WTC11 (cell line): ENCODE measurements around the gene NOL7. TPM values are rescaled to one million over a fixed set of nuclear protein-coding genes. Genes with fewer than 3 reads are reported as not detected.

Experiments
- ATAC-seq: fragments of 200-7000 bp; cut with Tn5 transposase; 2 replicates; pipeline ENCODE4 v1.10.0; 2021; ENCODE audit warnings: mild to moderate bottlenecking, moderate library complexity
- CTCF ChIA-PET: fragments of 300-600 bp; sonication (Branson Sonifier 250); formaldehyde crosslinking; loops from one replicate; lab custom pipeline; 2021; ENCODE audit warnings: antibody characterized with exemption; lab: Charles Lee
- POLR2A ChIA-PET: fragments of 350-600 bp; sonication (Branson Sonifier 250); formaldehyde crosslinking; loops from one replicate; lab custom pipeline; 2021; ENCODE audit warnings: antibody characterized with exemption; lab: Charles Lee
- DNase-seq: peaks from one replicate; pipeline ENCODE4 v3.0.0; 2021; ENCODE audit warnings: low spot score
- H3K27ac Mint-ChIP-seq: 2 replicates; pipeline ENCODE4 v1.8.0; 2021; ENCODE audit warnings: mixed read lengths
- H3K27me3 Mint-ChIP-seq: 2 replicates; pipeline ENCODE4 v1.8.0; 2021; ENCODE audit warnings: low read depth, mild to moderate bottlenecking, moderate library complexity, mixed read lengths
- H3K36me3 Mint-ChIP-seq: 2 replicates; pipeline ENCODE4 v1.8.0; 2021; ENCODE audit warnings: mixed read lengths
- H3K4me1 Mint-ChIP-seq: 2 replicates; pipeline ENCODE4 v1.8.0; 2022; ENCODE audit warnings: mixed read lengths
- H3K4me3 Mint-ChIP-seq: 2 replicates; pipeline ENCODE4 v1.8.0; 2021; ENCODE audit warnings: mild to moderate bottlenecking, moderate library complexity, mixed read lengths
- H3K9me3 Mint-ChIP-seq: 2 replicates; pipeline ENCODE4 v1.8.0; 2021; ENCODE audit warnings: mixed read lengths
- E2F4 ChIP-seq: sonication (generic); formaldehyde crosslinking; IDR thresholded peaks from 2 replicates; pipeline ENCODE4 v1.8.1; 2022; ENCODE audit warnings: low read depth, mild to moderate bottlenecking, moderate library complexity, missing genetic modification reagents, borderline replicate concordance
- ELF4 ChIP-seq: sonication (generic); formaldehyde crosslinking; IDR thresholded peaks from 2 replicates; pipeline ENCODE4 v1.8.1; 2022; ENCODE audit warnings: low read depth, mild to moderate bottlenecking, moderate library complexity, missing genetic modification reagents
- GABPB1 ChIP-seq: sonication (generic); formaldehyde crosslinking; IDR thresholded peaks from 2 replicates; pipeline ENCODE4 v1.8.1; 2023; ENCODE audit warnings: mild to moderate bottlenecking, missing genetic modification reagents
- GRHL2 ChIP-seq: fragments of 250-450 bp; sonication (Bioruptor Pico); IDR thresholded peaks from 2 replicates; pipeline ENCODE4 v1.8.0; 2022; ENCODE audit warnings: mild to moderate bottlenecking, moderate library complexity; ENCODE audit not compliant: insufficient replicate concordance, severe bottlenecking
- NFE2L1 ChIP-seq: sonication (generic); formaldehyde crosslinking; IDR thresholded peaks from 2 replicates; pipeline ENCODE4 v1.8.1; 2023; ENCODE audit warnings: missing genetic modification reagents
- NR3C1 ChIP-seq: sonication (generic); formaldehyde crosslinking; conservative IDR thresholded peaks from 2 replicates; pipeline ENCODE4 v1.8.1; 2023; ENCODE audit warnings: low read depth, mild to moderate bottlenecking, missing genetic modification reagents
- total RNA-seq: library from RNA; stranded (reverse); gene quantifications from 3 replicates; pipeline ENCODE4 v1.2.3, GENCODE V29; 2021
- TF ChIP-seq, protein P1 (sequence below): sonication (generic); formaldehyde crosslinking; IDR thresholded peaks from 2 replicates; pipeline ENCODE4 v1.8.1; 2022; ENCODE audit warnings: missing genetic modification reagents, borderline replicate concordance
- TF ChIP-seq, protein P2 (sequence below): fragments of 200-600 bp; IDR thresholded peaks from 2 replicates; pipeline ENCODE4 v1.8.0; 2022; ENCODE audit warnings: antibody characterized with exemption
- TF ChIP-seq, protein P3 (sequence below): sonication (generic); formaldehyde crosslinking; IDR thresholded peaks from 2 replicates; pipeline ENCODE4 v1.8.1; 2023; ENCODE audit warnings: mild to moderate bottlenecking, missing genetic modification reagents
- TF ChIP-seq, protein P4 (sequence below): sonication (generic); formaldehyde crosslinking; IDR thresholded peaks from 2 replicates; pipeline ENCODE4 v1.8.0; 2022; ENCODE audit warnings: mild to moderate bottlenecking, missing genetic modification reagents
- TF ChIP-seq, protein P5 (sequence below): sonication (generic); formaldehyde crosslinking; IDR thresholded peaks from 2 replicates; pipeline ENCODE4 v1.8.1; 2023; ENCODE audit warnings: mild to moderate bottlenecking, moderate library complexity, missing genetic modification reagents

Gene NOL7
- total RNA-seq, 1 experiment from 2014 or later, result 76.1 TPM

- no peaks in the 10 kb centered on the region for H3K27me3 Mint-ChIP-seq
- peaks cover 52% of the 10 kb centered on the region for H3K36me3 Mint-ChIP-seq
- no peak for ATAC-seq
- CTCF ChIA-PET, result interaction anchor here (0.6 to 4.0 kb wide), 3 partner anchors 8 to 131 kb away, joined by 3 to 70 read pairs (median 41); partner anchors contain the start of gene SIRT5
- DNase-seq, result no peak
- H3K4me3 Mint-ChIP-seq, result peak overlapping the region; percentile 96
- TF ChIP-seq GRHL2 (no peak), GABPB1 (CRISPR knock-in tag) (no peak), ELF4 (CRISPR knock-in tag) (no peak), NFE2L1 (CRISPR knock-in tag) (no peak)
- TF ChIP-seq, protein P1, sequence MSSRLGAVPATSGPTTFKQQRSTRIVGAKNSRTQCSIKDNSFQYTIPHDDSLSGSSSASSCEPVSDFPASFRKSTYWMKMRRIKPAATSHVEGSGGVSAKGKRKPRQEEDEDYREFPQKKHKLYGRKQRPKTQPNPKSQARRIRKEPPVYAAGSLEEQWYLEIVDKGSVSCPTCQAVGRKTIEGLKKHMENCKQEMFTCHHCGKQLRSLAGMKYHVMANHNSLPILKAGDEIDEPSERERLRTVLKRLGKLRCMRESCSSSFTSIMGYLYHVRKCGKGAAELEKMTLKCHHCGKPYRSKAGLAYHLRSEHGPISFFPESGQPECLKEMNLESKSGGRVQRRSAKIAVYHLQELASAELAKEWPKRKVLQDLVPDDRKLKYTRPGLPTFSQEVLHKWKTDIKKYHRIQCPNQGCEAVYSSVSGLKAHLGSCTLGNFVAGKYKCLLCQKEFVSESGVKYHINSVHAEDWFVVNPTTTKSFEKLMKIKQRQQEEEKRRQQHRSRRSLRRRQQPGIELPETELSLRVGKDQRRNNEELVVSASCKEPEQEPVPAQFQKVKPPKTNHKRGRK (CRISPR knock-in tag), result no peak
- POLR2A ChIA-PET, result interaction anchor here (0.6 kb wide), 1 partner anchor 42 kb away, joined by 3 read pairs; the partner anchor contains the start of gene SIRT5
- peaks cover 25% of the 10 kb centered on the region for H3K4me1 Mint-ChIP-seq
- peak overlapping the region; percentile 18 for H3K27ac Mint-ChIP-seq
- H3K9me3 Mint-ChIP-seq, result no peaks in the 10 kb centered on the region
These were observed 1.9 kb downstream of the NOL7 start for GRCh38 chr6:13617066-13617465.

GRCh38 chr6:13624871-13625288 lies 9.7 kb downstream of the NOL7 start:
- no peak overlapping the region for H3K4me3 Mint-ChIP-seq
- peaks cover 5% of the 10 kb centered on the region for H3K4me1 Mint-ChIP-seq
- H3K9me3 Mint-ChIP-seq, result no peaks in the 10 kb centered on the region
- H3K27ac Mint-ChIP-seq, result peak overlapping the region; percentile 32
- TF ChIP-seq, protein P2, sequence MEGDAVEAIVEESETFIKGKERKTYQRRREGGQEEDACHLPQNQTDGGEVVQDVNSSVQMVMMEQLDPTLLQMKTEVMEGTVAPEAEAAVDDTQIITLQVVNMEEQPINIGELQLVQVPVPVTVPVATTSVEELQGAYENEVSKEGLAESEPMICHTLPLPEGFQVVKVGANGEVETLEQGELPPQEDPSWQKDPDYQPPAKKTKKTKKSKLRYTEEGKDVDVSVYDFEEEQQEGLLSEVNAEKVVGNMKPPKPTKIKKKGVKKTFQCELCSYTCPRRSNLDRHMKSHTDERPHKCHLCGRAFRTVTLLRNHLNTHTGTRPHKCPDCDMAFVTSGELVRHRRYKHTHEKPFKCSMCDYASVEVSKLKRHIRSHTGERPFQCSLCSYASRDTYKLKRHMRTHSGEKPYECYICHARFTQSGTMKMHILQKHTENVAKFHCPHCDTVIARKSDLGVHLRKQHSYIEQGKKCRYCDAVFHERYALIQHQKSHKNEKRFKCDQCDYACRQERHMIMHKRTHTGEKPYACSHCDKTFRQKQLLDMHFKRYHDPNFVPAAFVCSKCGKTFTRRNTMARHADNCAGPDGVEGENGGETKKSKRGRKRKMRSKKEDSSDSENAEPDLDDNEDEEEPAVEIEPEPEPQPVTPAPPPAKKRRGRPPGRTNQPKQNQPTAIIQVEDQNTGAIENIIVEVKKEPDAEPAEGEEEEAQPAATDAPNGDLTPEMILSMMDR, result 0 out of 2 replicates have a peak, but pooled peaks have one; percentile 28
- TF ChIP-seq, protein P3, sequence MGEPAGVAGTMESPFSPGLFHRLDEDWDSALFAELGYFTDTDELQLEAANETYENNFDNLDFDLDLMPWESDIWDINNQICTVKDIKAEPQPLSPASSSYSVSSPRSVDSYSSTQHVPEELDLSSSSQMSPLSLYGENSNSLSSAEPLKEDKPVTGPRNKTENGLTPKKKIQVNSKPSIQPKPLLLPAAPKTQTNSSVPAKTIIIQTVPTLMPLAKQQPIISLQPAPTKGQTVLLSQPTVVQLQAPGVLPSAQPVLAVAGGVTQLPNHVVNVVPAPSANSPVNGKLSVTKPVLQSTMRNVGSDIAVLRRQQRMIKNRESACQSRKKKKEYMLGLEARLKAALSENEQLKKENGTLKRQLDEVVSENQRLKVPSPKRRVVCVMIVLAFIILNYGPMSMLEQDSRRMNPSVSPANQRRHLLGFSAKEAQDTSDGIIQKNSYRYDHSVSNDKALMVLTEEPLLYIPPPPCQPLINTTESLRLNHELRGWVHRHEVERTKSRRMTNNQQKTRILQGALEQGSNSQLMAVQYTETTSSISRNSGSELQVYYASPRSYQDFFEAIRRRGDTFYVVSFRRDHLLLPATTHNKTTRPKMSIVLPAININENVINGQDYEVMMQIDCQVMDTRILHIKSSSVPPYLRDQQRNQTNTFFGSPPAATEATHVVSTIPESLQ (CRISPR knock-in tag), result no peak
- TF ChIP-seq GABPB1 (CRISPR knock-in tag), result 0 out of 2 replicates have a peak, but pooled peaks have one; percentile 23
- ChIA-PET POLR2A (interaction anchor here (0.6 to 1.0 kb wide), 2 partner anchors 11 to 152 kb away, joined by 3 read pairs; no protein-coding TSS in a partner anchor), CTCF (interaction anchor here (0.6 to 2.2 kb wide), 39 partner anchors 9 to 442 kb away, joined by 3 to 70 read pairs (median 4); partner anchors contain the start of genes GFOD1, NOL7, SIRT5 and TBC1D7)
- ATAC-seq, result peak; percentile 99
- peak; percentile 19 for DNase-seq
- H3K36me3 Mint-ChIP-seq, result peaks cover 37% of the 10 kb centered on the region
- H3K27me3 Mint-ChIP-seq, result no peaks in the 10 kb centered on the region

DNA sequence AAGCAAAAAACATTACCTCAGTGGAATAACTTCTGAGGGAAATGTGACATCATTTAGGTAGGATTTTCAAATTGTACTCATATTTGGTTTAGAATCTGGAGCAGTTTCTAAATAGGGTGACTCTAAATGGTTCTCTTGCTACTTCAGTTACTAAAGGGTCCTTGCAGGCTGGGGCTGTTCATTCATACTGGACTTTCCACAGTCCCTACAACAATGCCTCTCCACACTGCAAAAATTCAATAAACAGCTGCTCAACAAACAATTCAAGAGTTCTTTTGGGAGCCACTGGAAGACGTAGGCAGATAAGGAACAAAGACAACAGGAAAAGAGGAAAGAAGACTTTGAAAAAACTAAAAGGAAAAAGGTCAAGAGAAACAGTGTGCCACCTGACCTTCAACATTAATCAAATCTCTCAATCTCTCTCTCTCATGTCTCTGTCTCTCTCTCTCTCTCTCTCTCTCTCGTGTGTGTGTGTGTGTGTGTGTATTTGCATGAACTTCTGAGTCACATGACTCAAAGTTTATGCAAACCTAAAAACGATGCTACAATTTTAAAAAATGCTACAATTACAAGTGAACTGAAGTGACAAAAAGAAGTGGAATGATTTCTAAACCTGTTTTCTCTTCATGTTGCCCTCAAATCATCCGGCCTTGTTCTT lies 14.5 kb downstream of the NOL7 start:
- DNase-seq (no peak), ATAC-seq (no peak)
- ChIA-PET CTCF (interaction anchor here (1.4 kb wide), 1 partner anchor 55 kb away, joined by 5 read pairs; the partner anchor contains the start of gene SIRT5), POLR2A (no interaction called here)
- TF ChIP-seq, protein P4, sequence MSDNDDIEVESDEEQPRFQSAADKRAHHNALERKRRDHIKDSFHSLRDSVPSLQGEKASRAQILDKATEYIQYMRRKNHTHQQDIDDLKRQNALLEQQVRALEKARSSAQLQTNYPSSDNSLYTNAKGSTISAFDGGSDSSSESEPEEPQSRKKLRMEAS (CRISPR knock-in tag), result no peak
- TF ChIP-seq, protein P5, sequence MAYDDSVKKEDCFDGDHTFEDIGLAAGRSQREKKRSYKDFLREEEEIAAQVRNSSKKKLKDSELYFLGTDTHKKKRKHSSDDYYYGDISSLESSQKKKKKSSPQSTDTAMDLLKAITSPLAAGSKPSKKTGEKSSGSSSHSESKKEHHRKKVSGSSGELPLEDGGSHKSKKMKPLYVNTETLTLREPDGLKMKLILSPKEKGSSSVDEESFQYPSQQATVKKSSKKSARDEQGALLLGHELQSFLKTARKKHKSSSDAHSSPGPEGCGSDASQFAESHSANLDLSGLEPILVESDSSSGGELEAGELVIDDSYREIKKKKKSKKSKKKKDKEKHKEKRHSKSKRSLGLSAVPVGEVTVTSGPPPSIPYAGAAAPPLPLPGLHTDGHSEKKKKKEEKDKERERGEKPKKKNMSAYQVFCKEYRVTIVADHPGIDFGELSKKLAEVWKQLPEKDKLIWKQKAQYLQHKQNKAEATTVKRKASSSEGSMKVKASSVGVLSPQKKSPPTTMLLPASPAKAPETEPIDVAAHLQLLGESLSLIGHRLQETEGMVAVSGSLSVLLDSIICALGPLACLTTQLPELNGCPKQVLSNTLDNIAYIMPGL (CRISPR knock-in tag), result no peak
- no peak for TF ChIP-seq NR3C1
- no peak for TF ChIP-seq E2F4
- no peak overlapping the region for H3K27ac Mint-ChIP-seq
- no peak overlapping the region for H3K4me3 Mint-ChIP-seq
- peaks cover 7% of the 10 kb centered on the region for H3K4me1 Mint-ChIP-seq
- H3K27me3 Mint-ChIP-seq, result no peaks in the 10 kb centered on the region
- H3K9me3 Mint-ChIP-seq, result no peaks in the 10 kb centered on the region
- H3K36me3 Mint-ChIP-seq, result peaks cover 32% of the 10 kb centered on the region
